ENCODE data around the gene CTNNA1. TPM values are rescaled to one million over a fixed set of nuclear protein-coding genes. Genes with fewer than 3 reads are reported as not detected.
A peak's percentile ranks its signal among the peaks of the same experiment; 100 is the strongest.
"Not testable (repeated sequence)": the region's sequence is repeated elsewhere in the genome, so short reads cannot be mapped to it uniquely, and the experiment has no call there.

Gene CTNNA1
- total RNA-seq, 1 donor from 2014 or later: 361 TPM

- Histone ChIP-seq H3K4me1 (peaks cover 17% of the 10 kb centered on the region), H3K36me3 (peaks cover 23% of the 10 kb centered on the region), H3K27me3 (ENCODE audit: low read depth) (no peaks in the 10 kb centered on the region), H3K27ac (no peak overlapping the region), H3K4me3 (no peak overlapping the region), H3K9me3 (no peaks in the 10 kb centered on the region)
- intact Hi-C loops (cut with DNase I): no loop called here
- DNase-seq (no peak), ATAC-seq (no peak)
- TF ChIP-seq, protein P1, sequence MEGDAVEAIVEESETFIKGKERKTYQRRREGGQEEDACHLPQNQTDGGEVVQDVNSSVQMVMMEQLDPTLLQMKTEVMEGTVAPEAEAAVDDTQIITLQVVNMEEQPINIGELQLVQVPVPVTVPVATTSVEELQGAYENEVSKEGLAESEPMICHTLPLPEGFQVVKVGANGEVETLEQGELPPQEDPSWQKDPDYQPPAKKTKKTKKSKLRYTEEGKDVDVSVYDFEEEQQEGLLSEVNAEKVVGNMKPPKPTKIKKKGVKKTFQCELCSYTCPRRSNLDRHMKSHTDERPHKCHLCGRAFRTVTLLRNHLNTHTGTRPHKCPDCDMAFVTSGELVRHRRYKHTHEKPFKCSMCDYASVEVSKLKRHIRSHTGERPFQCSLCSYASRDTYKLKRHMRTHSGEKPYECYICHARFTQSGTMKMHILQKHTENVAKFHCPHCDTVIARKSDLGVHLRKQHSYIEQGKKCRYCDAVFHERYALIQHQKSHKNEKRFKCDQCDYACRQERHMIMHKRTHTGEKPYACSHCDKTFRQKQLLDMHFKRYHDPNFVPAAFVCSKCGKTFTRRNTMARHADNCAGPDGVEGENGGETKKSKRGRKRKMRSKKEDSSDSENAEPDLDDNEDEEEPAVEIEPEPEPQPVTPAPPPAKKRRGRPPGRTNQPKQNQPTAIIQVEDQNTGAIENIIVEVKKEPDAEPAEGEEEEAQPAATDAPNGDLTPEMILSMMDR (IDR thresholded peaks at IDR 0.05): no peak
Measured at GRCh38 chr5:138831703-138832102, 78.5 kb downstream of the CTNNA1 start.

DNA sequence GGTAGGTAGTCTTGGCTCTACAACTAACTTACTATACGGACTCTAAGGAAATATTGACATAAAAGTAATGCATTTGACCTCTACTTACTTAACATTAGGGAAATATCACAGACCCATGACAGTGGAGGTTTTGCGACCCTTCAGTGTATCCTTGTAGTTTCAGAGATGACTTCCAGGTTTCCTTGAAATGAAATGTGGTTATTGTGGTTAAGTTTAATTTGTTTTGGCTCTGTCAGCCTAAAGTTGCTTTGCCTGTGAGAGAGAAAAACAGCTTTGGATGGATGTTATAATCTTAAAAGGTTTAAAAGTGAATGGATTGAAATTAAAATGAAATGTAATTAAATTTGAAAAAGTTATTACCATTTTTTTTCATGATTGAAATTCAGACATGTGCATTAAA is 79.0 kb downstream of the CTNNA1 start:
- no peak for DNase-seq
- TF ChIP-seq, protein P1 (IDR thresholded peaks at IDR 0.05): no peak
- Histone ChIP-seq H3K9me3 (no peaks in the 10 kb centered on the region), H3K4me1 (peaks cover 17% of the 10 kb centered on the region), H3K27ac (no peak overlapping the region), H3K27me3 (ENCODE audit: low read depth) (no peaks in the 10 kb centered on the region), H3K36me3 (peaks cover 19% of the 10 kb centered on the region), H3K4me3 (no peak overlapping the region)
- ATAC-seq: no peak
- intact Hi-C loops (cut with DNase I): no loop called here

DNA sequence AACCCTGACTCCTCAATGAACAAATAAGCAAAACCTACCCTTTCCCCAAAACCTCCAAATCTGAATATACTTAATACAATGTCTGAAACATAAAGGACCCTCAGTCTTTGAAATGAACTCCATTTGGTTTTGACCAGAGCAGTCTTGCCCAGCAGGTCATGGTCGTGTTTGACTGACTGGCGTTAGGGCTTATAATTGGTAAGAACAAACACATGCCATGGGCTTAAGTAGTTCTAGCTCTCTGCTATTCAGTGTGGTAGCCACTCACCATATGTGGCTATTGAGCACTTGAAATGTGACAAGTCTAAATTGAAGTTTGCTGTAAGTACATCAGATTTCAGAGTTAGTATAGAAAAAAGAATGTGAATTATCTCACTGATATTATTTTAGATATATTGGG is 79.9 kb downstream of the CTNNA1 start:
- Histone ChIP-seq H3K36me3 (peaks cover 11% of the 10 kb centered on the region), H3K4me1 (peaks cover 17% of the 10 kb centered on the region), H3K9me3 (no peaks in the 10 kb centered on the region), H3K27ac (no peak overlapping the region), H3K4me3 (no peak overlapping the region), H3K27me3 (ENCODE audit: low read depth) (no peaks in the 10 kb centered on the region)
- TF ChIP-seq, protein P1 (IDR thresholded peaks at IDR 0.05): no peak
- ATAC-seq (peak in 1 of 2 donors; percentile 57), DNase-seq (no peak)
- intact Hi-C loops (cut with DNase I): no loop called here

GRCh38 chr5:138833726-138834480 is 80.7 kb downstream of the CTNNA1 start:
- Histone ChIP-seq H3K36me3 (peaks cover 3% of the 10 kb centered on the region), H3K27ac (no peak overlapping the region), H3K27me3 (ENCODE audit: low read depth) (no peaks in the 10 kb centered on the region), H3K9me3 (no peaks in the 10 kb centered on the region), H3K4me1 (peaks cover 17% of the 10 kb centered on the region), H3K4me3 (no peak overlapping the region)
- intact Hi-C loops (cut with DNase I): no loop called here
- ATAC-seq: no peak
- TF ChIP-seq, protein P1 (IDR thresholded peaks at IDR 0.05): no peak
- no peak for DNase-seq

- H3K27ac ChIP-seq; H3K9me3 ChIP-seq; ATAC-seq; intact Hi-C loops (cut with DNase I); H3K36me3 ChIP-seq; DNase-seq; H3K4me3 ChIP-seq; H3K27me3 ChIP-seq (ENCODE audit: low read depth): not testable (repeated sequence)
- H3K4me1 ChIP-seq: peaks cover 17% of the 10 kb centered on the region
Measured at GRCh38 chr5:138834853-138835252, 81.6 kb downstream of the CTNNA1 start.

- DNase-seq (no peak), ATAC-seq (no peak)
- H3K4me3 ChIP-seq: no peak overlapping the region
- H3K9me3 ChIP-seq: no peaks in the 10 kb centered on the region
- H3K4me1 ChIP-seq: peaks cover 17% of the 10 kb centered on the region
- H3K27me3 ChIP-seq (ENCODE audit: low read depth): no peaks in the 10 kb centered on the region
- TF ChIP-seq, protein P1 (IDR thresholded peaks at IDR 0.05): no peak
- H3K27ac ChIP-seq: no peak overlapping the region
- H3K36me3 ChIP-seq: no peaks in the 10 kb centered on the region
- intact Hi-C loops (cut with DNase I): no loop called here
Measured at GRCh38 chr5:138837160-138837559, 83.9 kb downstream of the CTNNA1 start.
